ENCODE data around the gene SPRYD3. TPM values are rescaled to one million over a fixed set of nuclear protein-coding genes. Genes with fewer than 3 reads are reported as not detected.

SPRYD3 gene
- total RNA-seq, 1 experiment from 2014 or later: 8.2 TPM

- POLR2A ChIA-PET: interaction anchor here (1.2 kb wide), 1 partner anchor 39 kb away, joined by 4 read pairs; the partner anchor contains the start of gene EIF4B
- H3K4me3 Mint-ChIP-seq (ENCODE audit: unreplicated experiment): peak overlapping the region; percentile 87
- no peaks in the 10 kb centered on the region for H3K27me3 Mint-ChIP-seq (ENCODE audit: insufficient read depth, unreplicated experiment)
- Histone ChIP-seq H3K9me3 (no peaks in the 10 kb centered on the region), H3K27me3 (replicated peaks; ENCODE audit: control insufficient read depth, insufficient read depth, low read length) (no peaks in the 10 kb centered on the region), H3K36me3 (ENCODE audit: control insufficient read depth, insufficient read depth, low read length) (no peaks in the 10 kb centered on the region), H3K4me3 (ENCODE audit: low read depth, low read length) (no peak overlapping the region), H3K4me1 (peaks cover 51% of the 10 kb centered on the region)
- H3K9me3 Mint-ChIP-seq (ENCODE audit: unreplicated experiment): no peaks in the 10 kb centered on the region
- peaks cover 68% of the 10 kb centered on the region for H3K36me3 Mint-ChIP-seq (ENCODE audit: insufficient read depth, unreplicated experiment)
- intact Hi-C loops (cut with micrococcal nuclease; ENCODE audit: unreplicated experiment): loop anchor here (5.0 kb wide), 1 partner anchor 163 kb away; no protein-coding TSS in a partner anchor
- DNase-seq: no peak
- peak overlapping the region; percentile 74 for H3K27ac Mint-ChIP-seq (ENCODE audit: unreplicated experiment)
- CTCF ChIA-PET: interaction anchor here (1.0 kb wide), 1 partner anchor 160 kb away, joined by 4 read pairs; no protein-coding TSS in a partner anchor
- no TSS peak for BruUV-seq (replicated peaks)
- peaks cover 28% of the 10 kb centered on the region for H3K4me1 Mint-ChIP-seq (ENCODE audit: low read depth, unreplicated experiment)
- TF ChIP-seq, protein P1, sequence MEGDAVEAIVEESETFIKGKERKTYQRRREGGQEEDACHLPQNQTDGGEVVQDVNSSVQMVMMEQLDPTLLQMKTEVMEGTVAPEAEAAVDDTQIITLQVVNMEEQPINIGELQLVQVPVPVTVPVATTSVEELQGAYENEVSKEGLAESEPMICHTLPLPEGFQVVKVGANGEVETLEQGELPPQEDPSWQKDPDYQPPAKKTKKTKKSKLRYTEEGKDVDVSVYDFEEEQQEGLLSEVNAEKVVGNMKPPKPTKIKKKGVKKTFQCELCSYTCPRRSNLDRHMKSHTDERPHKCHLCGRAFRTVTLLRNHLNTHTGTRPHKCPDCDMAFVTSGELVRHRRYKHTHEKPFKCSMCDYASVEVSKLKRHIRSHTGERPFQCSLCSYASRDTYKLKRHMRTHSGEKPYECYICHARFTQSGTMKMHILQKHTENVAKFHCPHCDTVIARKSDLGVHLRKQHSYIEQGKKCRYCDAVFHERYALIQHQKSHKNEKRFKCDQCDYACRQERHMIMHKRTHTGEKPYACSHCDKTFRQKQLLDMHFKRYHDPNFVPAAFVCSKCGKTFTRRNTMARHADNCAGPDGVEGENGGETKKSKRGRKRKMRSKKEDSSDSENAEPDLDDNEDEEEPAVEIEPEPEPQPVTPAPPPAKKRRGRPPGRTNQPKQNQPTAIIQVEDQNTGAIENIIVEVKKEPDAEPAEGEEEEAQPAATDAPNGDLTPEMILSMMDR (IDR thresholded peaks at IDR 0.05; ENCODE audit: insufficient read depth in 1 of 2, low read depth in 1 of 2, low read length in 1 of 2, severe bottlenecking in 1 of 2, unreplicated experiment in 1 of 2): no peak
Observed at GRCh38 chr12:53044896-53045695, 34.1 kb downstream of the SPRYD3 start.

GRCh38 chr12:53044052-53044581 is 35.1 kb downstream of the SPRYD3 start:
- no TSS peak for BruUV-seq (replicated peaks)
- Histone ChIP-seq H3K4me1 (peaks cover 42% of the 10 kb centered on the region), H3K9me3 (no peaks in the 10 kb centered on the region), H3K36me3 (ENCODE audit: control insufficient read depth, insufficient read depth, low read length) (peaks cover 5% of the 10 kb centered on the region), H3K4me3 (ENCODE audit: low read depth, low read length) (no peak overlapping the region), H3K27me3 (replicated peaks; ENCODE audit: control insufficient read depth, insufficient read depth, low read length) (no peaks in the 10 kb centered on the region)
- TF ChIP-seq, protein P1 (IDR thresholded peaks at IDR 0.05; ENCODE audit: insufficient read depth in 1 of 2, low read depth in 1 of 2, low read length in 1 of 2, severe bottlenecking in 1 of 2, unreplicated experiment in 1 of 2): no peak
- peak in 1 of 2 experiments; percentile 41 for DNase-seq
- Mint-ChIP-seq H3K4me1 (ENCODE audit: low read depth, unreplicated experiment) (peaks cover 27% of the 10 kb centered on the region), H3K9me3 (ENCODE audit: unreplicated experiment) (no peaks in the 10 kb centered on the region), H3K27me3 (ENCODE audit: insufficient read depth, unreplicated experiment) (no peaks in the 10 kb centered on the region), H3K4me3 (ENCODE audit: unreplicated experiment) (peak overlapping the region; percentile 87), H3K27ac (ENCODE audit: unreplicated experiment) (no peak overlapping the region), H3K36me3 (ENCODE audit: insufficient read depth, unreplicated experiment) (peaks cover 78% of the 10 kb centered on the region)
- POLR2A ChIA-PET: interaction anchor here (1.2 kb wide), 1 partner anchor 38 kb away, joined by 4 read pairs; the partner anchor contains the start of gene EIF4B
- intact Hi-C loops (cut with micrococcal nuclease; ENCODE audit: unreplicated experiment): no loop called here
- CTCF ChIA-PET: interaction anchor here (0.6 kb wide), 1 partner anchor 10 kb away, joined by 4 read pairs; no protein-coding TSS in a partner anchor

DNA sequence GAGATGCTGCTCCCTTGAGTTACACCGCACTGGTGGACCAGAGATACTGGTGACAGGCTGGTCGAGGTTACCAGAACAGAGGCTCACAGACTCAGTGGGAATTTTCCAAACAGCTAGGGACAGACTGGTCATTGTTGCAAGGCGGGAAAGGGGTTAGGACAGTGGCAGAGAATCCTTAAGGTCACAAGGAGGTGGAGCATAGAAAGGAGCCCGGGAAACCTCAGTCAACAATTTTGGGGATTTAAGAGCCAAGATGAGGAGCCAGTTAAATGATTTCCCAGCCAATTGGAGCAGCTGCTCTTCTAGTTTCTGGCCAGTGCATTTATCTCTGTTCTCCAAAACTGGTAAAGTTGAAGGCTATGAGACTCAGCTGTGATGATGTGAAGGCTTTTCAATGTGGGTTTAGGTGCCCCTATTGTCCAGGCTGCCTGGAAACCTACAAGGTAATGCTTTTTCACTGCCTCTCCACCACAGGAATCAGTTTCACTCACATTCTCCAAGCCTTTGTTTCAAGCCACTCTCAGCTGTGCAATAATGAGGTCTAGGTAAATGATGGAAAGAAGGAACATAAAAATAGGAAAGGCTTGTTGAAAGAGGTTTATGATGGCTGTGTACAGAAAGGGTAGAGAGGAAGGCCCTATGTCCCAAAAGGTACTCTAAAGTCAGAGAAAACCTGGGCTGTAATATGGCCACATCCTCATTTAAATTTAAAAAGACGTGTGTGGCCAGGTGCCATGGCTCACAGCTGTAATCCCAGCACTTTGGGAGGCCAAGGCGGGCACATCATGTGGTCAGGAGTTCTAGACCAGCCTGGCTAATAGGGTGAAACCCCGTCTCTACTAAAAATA is 36.4 kb downstream of the SPRYD3 start:
- intact Hi-C loops (cut with micrococcal nuclease; ENCODE audit: unreplicated experiment): no loop called here
- H3K9me3 Mint-ChIP-seq (ENCODE audit: unreplicated experiment): no peaks in the 10 kb centered on the region
- H3K4me3 Mint-ChIP-seq (ENCODE audit: unreplicated experiment): no peak overlapping the region

More for the DNA sequence above, 36.4 kb downstream of the SPRYD3 start:
- TF ChIP-seq, protein P1 (IDR thresholded peaks at IDR 0.05; ENCODE audit: insufficient read depth in 1 of 2, low read depth in 1 of 2, low read length in 1 of 2, severe bottlenecking in 1 of 2, unreplicated experiment in 1 of 2): no peak
- H3K27me3 ChIP-seq (replicated peaks; ENCODE audit: control insufficient read depth, insufficient read depth, low read length): no peaks in the 10 kb centered on the region
- CTCF ChIA-PET: no interaction called here
- DNase-seq: no peak
- peaks cover 7% of the 10 kb centered on the region for H3K36me3 ChIP-seq (ENCODE audit: control insufficient read depth, insufficient read depth, low read length)
- no peaks in the 10 kb centered on the region for H3K9me3 ChIP-seq
- H3K4me1 ChIP-seq: peaks cover 29% of the 10 kb centered on the region
- no peak overlapping the region for H3K4me3 ChIP-seq (ENCODE audit: low read depth, low read length)
- H3K27me3 Mint-ChIP-seq (ENCODE audit: insufficient read depth, unreplicated experiment): no peaks in the 10 kb centered on the region
- POLR2A ChIA-PET: no interaction called here
- peaks cover 90% of the 10 kb centered on the region for H3K36me3 Mint-ChIP-seq (ENCODE audit: insufficient read depth, unreplicated experiment)
- H3K27ac Mint-ChIP-seq (ENCODE audit: unreplicated experiment): peak overlapping the region; percentile 65
- BruUV-seq (replicated peaks): no TSS peak
- peaks cover 19% of the 10 kb centered on the region for H3K4me1 Mint-ChIP-seq (ENCODE audit: low read depth, unreplicated experiment)

All from Caco-2 (cell line).